SU-DHL-6 (cell line): Measurements from ENCODE around the gene SEC62.

Experiments used
- H2AFZ ChIP-seq: fragments of 200-600 bp; sonication (generic); 2 replicates; pipeline ENCODE4 v1.6.1; 2014; ENCODE audit warnings: low read depth, mild to moderate bottlenecking, moderate library complexity, mixed read lengths, antibody characterized with exemption, low read length; ENCODE audit not compliant: severe bottlenecking
- H3F3A ChIP-seq: fragments of 200-600 bp; shearing (Covaris generic); 2 replicates; pipeline ENCODE4 v1.6.0; 2016; ENCODE audit warnings: antibody characterized with exemption, mild to moderate bottlenecking; ENCODE audit not compliant: insufficient read depth
- H3K27ac ChIP-seq: fragments of 200-600 bp; sonication (generic); 2 replicates; pipeline ENCODE4 v1.5.1; 2016; ENCODE audit warnings: low read depth, mild to moderate bottlenecking, low read length, moderate library complexity, mixed read lengths
- H3K27me3 ChIP-seq: fragments of 200-600 bp; sonication (generic), shearing (Covaris generic); 2 replicates; pipeline ENCODE4 v1.6.0; 2014; ENCODE audit warnings: mild to moderate bottlenecking, low read length
- H3K36me3 ChIP-seq: fragments of 200-600 bp; sonication (generic); 2 replicates; pipeline ENCODE4 v1.6.1; 2014; ENCODE audit warnings: mild to moderate bottlenecking, low read length, mixed read lengths
- H3K4me2 ChIP-seq: fragments of 300-600, 200-600 bp; shearing (Covaris generic), sonication (generic); 2 replicates; pipeline ENCODE4 v1.6.0; 2014; ENCODE audit warnings: low read length, low read depth, mild to moderate bottlenecking; ENCODE audit not compliant: poor library complexity, severe bottlenecking
- H3K4me3 ChIP-seq: fragments of 200-600 bp; sonication (generic); 2 replicates; pipeline ENCODE4 v1.5.1; 2014; ENCODE audit warnings: antibody characterized with exemption, low read length, mild to moderate bottlenecking, mixed read lengths; ENCODE audit not compliant: insufficient read depth, poor library complexity, severe bottlenecking
- H3K79me2 ChIP-seq: fragments of 200-600 bp; sonication (generic); 2 replicates; pipeline ENCODE4 v1.6.1; 2014; ENCODE audit warnings: mild to moderate bottlenecking, low read length, moderate library complexity; ENCODE audit not compliant: insufficient read depth
- H3K9ac ChIP-seq: fragments of 200-600 bp; sonication (generic); 2 replicates; pipeline ENCODE4 v1.7.0; 2014; ENCODE audit warnings: mild to moderate bottlenecking, low read length
- H3K9me2 ChIP-seq: fragments of 200-600 bp; sonication (generic); replicated peaks from 2 replicates; pipeline ENCODE4 v1.6.1; 2014; ENCODE audit warnings: low read length; ENCODE audit not compliant: insufficient read depth
- H3K9me3 ChIP-seq: fragments of 200-600 bp; sonication (generic); 2 replicates; pipeline ENCODE4 v1.6.1; 2014; ENCODE audit warnings: low read length, mixed read lengths; ENCODE audit not compliant: insufficient read depth
- H4K20me1 ChIP-seq: fragments of 200-600 bp; sonication (generic); 2 replicates; pipeline ENCODE4 v1.6.1; 2014; ENCODE audit warnings: low read depth, mild to moderate bottlenecking, antibody characterized with exemption, low read length, moderate library complexity, mixed read lengths
- CTCF ChIP-seq: fragments of 200-600 bp; sonication (generic); IDR thresholded peaks from one replicate; pipeline ENCODE4 v1.5.1; 2017; ENCODE audit warnings: antibody characterized with exemption, mild to moderate bottlenecking, low read length, moderate library complexity; ENCODE audit not compliant: insufficient read depth, poor library complexity, severe bottlenecking
- EZH2phosphoT487 ChIP-seq: fragments of 200-600 bp; sonication (generic), shearing (Covaris generic); conservative IDR thresholded peaks from 2 replicates; pipeline ENCODE4 v1.6.1; 2018; ENCODE audit warnings: mild to moderate bottlenecking, antibody characterized with exemption, low read length, moderate library complexity, mixed read lengths

SEC62 gene

GRCh38 chr3:170037463-170038433 is 71.1 kb downstream of the SEC62 start, which contains the start of gene GPR160:
GPR160 (plus strand) TSS chr3:170037995; CDS start chr3:170083973, 45,978 bp downstream.
- Histone ChIP-seq H3K27me3 (no peaks in the 10 kb centered on the region), H3K27ac (no peak within 1 kb of the TSS), H3K9ac (peak within 1 kb of the TSS; percentile 58), H3K9me2 (no peaks in the 10 kb centered on the region), H3K4me3 (peak within 1 kb of the TSS; percentile 67), H3K4me2 (peak within 1 kb of the TSS; percentile 88), H3K79me2 (no peaks in the 10 kb centered on the region), H3K9me3 (no peaks in the 10 kb centered on the region), H4K20me1 (no peaks in the 10 kb centered on the region), H3K36me3 (no peaks in the 10 kb centered on the region), H2AFZ (peak within 1 kb of the TSS; percentile 88), H3F3A (peaks cover 11% of the 10 kb centered on the region)
- TF ChIP-seq CTCF (peak; percentile 86), EZH2phosphoT487 (no peak)

- H3K27ac ChIP-seq = no peak overlapping the region
- no peaks in the 10 kb centered on the region for H3K9me3 ChIP-seq
- H3K36me3 ChIP-seq = no peaks in the 10 kb centered on the region
- H3K4me3 ChIP-seq = peak overlapping the region; percentile 67
- H4K20me1 ChIP-seq = no peaks in the 10 kb centered on the region
- no peaks in the 10 kb centered on the region for H3K27me3 ChIP-seq
- peak overlapping the region; percentile 88 for H2AFZ ChIP-seq
- peak; percentile 34 for TF ChIP-seq CTCF
- TF ChIP-seq EZH2phosphoT487 = no peak
- no peaks in the 10 kb centered on the region for H3K9me2 ChIP-seq
- peak overlapping the region; percentile 88 for H3K4me2 ChIP-seq
- no peaks in the 10 kb centered on the region for H3K79me2 ChIP-seq
- H3F3A ChIP-seq = peaks cover 11% of the 10 kb centered on the region
- H3K9ac ChIP-seq = peak overlapping the region; percentile 58
Observed at GRCh38 chr3:170038434-170039110, 72.0 kb downstream of the SEC62 start.

- Histone ChIP-seq H4K20me1 (no peaks in the 10 kb centered on the region), H3K79me2 (no peaks in the 10 kb centered on the region), H3K27me3 (no peaks in the 10 kb centered on the region), H2AFZ (no peak overlapping the region), H3K4me3 (no peak overlapping the region), H3K4me2 (no peak overlapping the region), H3K9me2 (no peaks in the 10 kb centered on the region), H3K27ac (no peak overlapping the region), H3K9me3 (no peaks in the 10 kb centered on the region), H3F3A (peaks cover 11% of the 10 kb centered on the region), H3K36me3 (no peaks in the 10 kb centered on the region), H3K9ac (no peak overlapping the region)
- TF ChIP-seq CTCF (no peak), EZH2phosphoT487 (no peak)
Observed at GRCh38 chr3:170040418-170040817, 73.8 kb downstream of the SEC62 start.
